Kidney epithelial cell (primary cell): ENCODE results near the gene GRIN2C. TPM values are rescaled to one million over a fixed set of nuclear protein-coding genes. Genes with fewer than 3 reads are reported as not detected.
"Not testable (repeated sequence)": the region's sequence is repeated elsewhere in the genome, so short reads cannot be mapped to it uniquely, and the experiment has no call there.

ENCODE experiments used
- DNase-seq: peaks from one replicate; pipeline ENCODE4 v3.0.0-alpha.2; 2010; ENCODE audit warnings: low read depth
- H3K27me3 ChIP-seq: 2 replicates; pipeline ENCODE4 v1.6.0; 2011; ENCODE audit warnings: low read length; ENCODE audit not compliant: control insufficient read depth, insufficient read depth
- H3K36me3 ChIP-seq: 2 replicates; pipeline ENCODE4 v1.5.1; 2011; ENCODE audit warnings: low read length; ENCODE audit not compliant: control insufficient read depth, insufficient read depth
- H3K4me3 ChIP-seq: 2 replicates; pipeline ENCODE4 v1.5.1; 2011; ENCODE audit warnings: low read depth, mild to moderate bottlenecking, control low read depth, low read length
- CTCF ChIP-seq: IDR thresholded peaks from 2 replicates; pipeline ENCODE4 v1.5.1; 2011; ENCODE audit warnings: mild to moderate bottlenecking, moderate library complexity, low read length, control low read depth, inconsistent platforms; ENCODE audit not compliant: insufficient read depth, poor library complexity, severe bottlenecking
- total RNA-seq: library from RNA; depleted of rRNA; stranded (reverse); fragments of >200 nt; gene quantifications from 2 replicates; pipeline ENCODE4 v1.2.3, GENCODE V29; 2015

GRIN2C gene
- total RNA-seq = not detected in 2 replicates

- no peak for TF ChIP-seq CTCF
- no peaks in the 10 kb centered on the region for H3K36me3 ChIP-seq
- H3K4me3 ChIP-seq = no peak within 1 kb of the TSS
- peaks cover 69% of the 10 kb centered on the region for H3K27me3 ChIP-seq
- no peak for DNase-seq
Observed at GRCh38 chr17:74859459-74860228, at the start of gene GRIN2C. Gene GRIN2C (minus strand): TSS chr17:74859885. CDS start chr17:74855092, 4,793 bp downstream.

- H3K27me3 ChIP-seq, H3K36me3 ChIP-seq, DNase-seq, H3K4me3 ChIP-seq: not testable (repeated sequence)
Observed at GRCh38 chr17:74909097-74909496, 49.4 kb upstream of the GRIN2C start.

- DNase-seq = no peak
- Histone ChIP-seq H3K4me3 (no peak overlapping the region), H3K36me3 (no peaks in the 10 kb centered on the region), H3K27me3 (peaks cover 2% of the 10 kb centered on the region)
- TF ChIP-seq CTCF = no peak
Observed at GRCh38 chr17:74907012-74907411, 47.3 kb upstream of the GRIN2C start.

GRCh38 chr17:74906214-74906793 lies 46.6 kb upstream of the GRIN2C start:
- H3K36me3 ChIP-seq, DNase-seq, H3K27me3 ChIP-seq, H3K4me3 ChIP-seq: not testable (repeated sequence)

- no peak for TF ChIP-seq CTCF
- H3K27me3 ChIP-seq = peaks cover 4% of the 10 kb centered on the region
- no peak for DNase-seq
- no peak overlapping the region for H3K4me3 ChIP-seq
- H3K36me3 ChIP-seq = no peaks in the 10 kb centered on the region
Observed at GRCh38 chr17:74904687-74905409, 45.2 kb upstream of the GRIN2C start.

- Histone ChIP-seq H3K36me3 (no peaks in the 10 kb centered on the region), H3K27me3 (peaks cover 4% of the 10 kb centered on the region), H3K4me3 (no peak overlapping the region)
- DNase-seq = no peak
- no peak for TF ChIP-seq CTCF
Observed at GRCh38 chr17:74903671-74904070, 44.0 kb upstream of the GRIN2C start.
